ENCODE data around the gene CCL1.

Gene CCL1

GRCh38 chr17:34384271-34384670, 21.2 kb upstream of the CCL1 start:
- Histone ChIP-seq H3K27ac (ENCODE audit: low read depth in 2 of 2, low read length in 2 of 2) (no peak overlapping the region), H3K9ac (ENCODE audit: low read depth in 1 of 2, low read length in 2 of 2) (no peak overlapping the region), H3K4me3 (ENCODE audit: low read length in 2 of 2) (no peak overlapping the region), H3K9me3 (ENCODE audit: control insufficient read depth in 2 of 2, low read length in 2 of 2) (no peaks in the 10 kb centered on the region), H3K4me1 (ENCODE audit: control insufficient read depth in 2 of 2, insufficient read depth in 2 of 2, low read length in 2 of 2) (peaks cover 0 to 8% of the 10 kb centered on the region in 2 donors), H3K27me3 (ENCODE audit: control insufficient read depth in 2 of 2, insufficient read depth in 2 of 2, low read length in 2 of 2) (no peaks in the 10 kb centered on the region), H3K36me3 (ENCODE audit: control insufficient read depth in 2 of 2, insufficient read depth in 2 of 2, low read length in 2 of 2) (no peaks in the 10 kb centered on the region)

- Histone ChIP-seq H3K4me3 (ENCODE audit: low read length in 2 of 2) (no peak overlapping the region), H3K4me1 (ENCODE audit: control insufficient read depth in 2 of 2, insufficient read depth in 2 of 2, low read length in 2 of 2) (peaks cover 0 to 12% of the 10 kb centered on the region in 2 donors), H3K9ac (ENCODE audit: low read depth in 1 of 2, low read length in 2 of 2) (no peak overlapping the region), H3K27ac (ENCODE audit: low read depth in 2 of 2, low read length in 2 of 2) (no peak overlapping the region), H3K36me3 (ENCODE audit: control insufficient read depth in 2 of 2, insufficient read depth in 2 of 2, low read length in 2 of 2) (no peaks in the 10 kb centered on the region), H3K9me3 (ENCODE audit: control insufficient read depth in 2 of 2, low read length in 2 of 2) (no peaks in the 10 kb centered on the region), H3K27me3 (ENCODE audit: control insufficient read depth in 2 of 2, insufficient read depth in 2 of 2, low read length in 2 of 2) (no peaks in the 10 kb centered on the region)
Observed at GRCh38 chr17:34383216-34383615, 20.2 kb upstream of the CCL1 start.

GRCh38 chr17:34382621-34383124, 19.6 kb upstream of the CCL1 start:
- H3K27ac ChIP-seq (ENCODE audit: low read depth in 2 of 2, low read length in 2 of 2) = peak overlapping the region in 1 of 2 donors; percentile 16
- no peak overlapping the region for H3K9ac ChIP-seq (ENCODE audit: low read depth in 1 of 2, low read length in 2 of 2)
- H3K4me3 ChIP-seq (ENCODE audit: low read length in 2 of 2) = no peak overlapping the region
- peaks cover 0 to 11% of the 10 kb centered on the region in 2 donors for H3K4me1 ChIP-seq (ENCODE audit: control insufficient read depth in 2 of 2, insufficient read depth in 2 of 2, low read length in 2 of 2)
- H3K27me3 ChIP-seq (ENCODE audit: control insufficient read depth in 2 of 2, insufficient read depth in 2 of 2, low read length in 2 of 2) = no peaks in the 10 kb centered on the region
- H3K9me3 ChIP-seq (ENCODE audit: control insufficient read depth in 2 of 2, low read length in 2 of 2) = no peaks in the 10 kb centered on the region
- H3K36me3 ChIP-seq (ENCODE audit: control insufficient read depth in 2 of 2, insufficient read depth in 2 of 2, low read length in 2 of 2) = no peaks in the 10 kb centered on the region

- H3K4me3 ChIP-seq (ENCODE audit: low read length in 2 of 2) = no peak overlapping the region
- H3K9me3 ChIP-seq (ENCODE audit: control insufficient read depth in 2 of 2, low read length in 2 of 2) = no peaks in the 10 kb centered on the region
- no peak overlapping the region for H3K27ac ChIP-seq (ENCODE audit: low read depth in 2 of 2, low read length in 2 of 2)
- no peak overlapping the region for H3K9ac ChIP-seq (ENCODE audit: low read depth in 1 of 2, low read length in 2 of 2)
- no peaks in the 10 kb centered on the region for H3K27me3 ChIP-seq (ENCODE audit: control insufficient read depth in 2 of 2, insufficient read depth in 2 of 2, low read length in 2 of 2)
- H3K4me1 ChIP-seq (ENCODE audit: control insufficient read depth in 2 of 2, insufficient read depth in 2 of 2, low read length in 2 of 2) = peaks cover 0 to 6% of the 10 kb centered on the region in 2 donors
- no peaks in the 10 kb centered on the region for H3K36me3 ChIP-seq (ENCODE audit: control insufficient read depth in 2 of 2, insufficient read depth in 2 of 2, low read length in 2 of 2)
Observed at GRCh38 chr17:34379868-34380267, 16.8 kb upstream of the CCL1 start.

- no peaks in the 10 kb centered on the region for H3K36me3 ChIP-seq (ENCODE audit: control insufficient read depth in 2 of 2, insufficient read depth in 2 of 2, low read length in 2 of 2)
- no peak overlapping the region for H3K9ac ChIP-seq (ENCODE audit: low read depth in 1 of 2, low read length in 2 of 2)
- no peaks in the 10 kb centered on the region for H3K27me3 ChIP-seq (ENCODE audit: control insufficient read depth in 2 of 2, insufficient read depth in 2 of 2, low read length in 2 of 2)
- peaks cover 0 to 6% of the 10 kb centered on the region in 2 donors for H3K4me1 ChIP-seq (ENCODE audit: control insufficient read depth in 2 of 2, insufficient read depth in 2 of 2, low read length in 2 of 2)
- H3K4me3 ChIP-seq (ENCODE audit: low read length in 2 of 2) = peak overlapping the region in 1 of 2 donors; percentile 52
- no peaks in the 10 kb centered on the region for H3K9me3 ChIP-seq (ENCODE audit: control insufficient read depth in 2 of 2, low read length in 2 of 2)
- H3K27ac ChIP-seq (ENCODE audit: low read depth in 2 of 2, low read length in 2 of 2) = peak overlapping the region in 1 of 2 donors; percentile 35
Observed at GRCh38 chr17:34378664-34379101, 15.7 kb upstream of the CCL1 start.

GRCh38 chr17:34377078-34377823, 14.2 kb upstream of the CCL1 start:
- no peak overlapping the region for H3K9ac ChIP-seq (ENCODE audit: low read depth in 1 of 2, low read length in 2 of 2)
- peak overlapping the region in 1 of 2 donors; percentile 17 for H3K27ac ChIP-seq (ENCODE audit: low read depth in 2 of 2, low read length in 2 of 2)
- no peaks in the 10 kb centered on the region for H3K27me3 ChIP-seq (ENCODE audit: control insufficient read depth in 2 of 2, insufficient read depth in 2 of 2, low read length in 2 of 2)
- H3K9me3 ChIP-seq (ENCODE audit: control insufficient read depth in 2 of 2, low read length in 2 of 2) = no peaks in the 10 kb centered on the region
- H3K36me3 ChIP-seq (ENCODE audit: control insufficient read depth in 2 of 2, insufficient read depth in 2 of 2, low read length in 2 of 2) = no peaks in the 10 kb centered on the region
- H3K4me3 ChIP-seq (ENCODE audit: low read length in 2 of 2) = no peak overlapping the region
- peaks cover 0 to 6% of the 10 kb centered on the region in 2 donors for H3K4me1 ChIP-seq (ENCODE audit: control insufficient read depth in 2 of 2, insufficient read depth in 2 of 2, low read length in 2 of 2)

GRCh38 chr17:34375426-34375997, 12.5 kb upstream of the CCL1 start:
- Histone ChIP-seq H3K9me3 (ENCODE audit: control insufficient read depth in 2 of 2, low read length in 2 of 2) (no peaks in the 10 kb centered on the region), H3K9ac (ENCODE audit: low read depth in 1 of 2, low read length in 2 of 2) (no peak overlapping the region), H3K36me3 (ENCODE audit: control insufficient read depth in 2 of 2, insufficient read depth in 2 of 2, low read length in 2 of 2) (no peaks in the 10 kb centered on the region), H3K4me1 (ENCODE audit: control insufficient read depth in 2 of 2, insufficient read depth in 2 of 2, low read length in 2 of 2) (peaks cover 0 to 6% of the 10 kb centered on the region in 2 donors), H3K27ac (ENCODE audit: low read depth in 2 of 2, low read length in 2 of 2) (no peak overlapping the region), H3K27me3 (ENCODE audit: control insufficient read depth in 2 of 2, insufficient read depth in 2 of 2, low read length in 2 of 2) (no peaks in the 10 kb centered on the region), H3K4me3 (ENCODE audit: low read length in 2 of 2) (no peak overlapping the region)

GRCh38 chr17:34374457-34374856, 11.4 kb upstream of the CCL1 start:
- no peak overlapping the region for H3K4me3 ChIP-seq (ENCODE audit: low read length in 2 of 2)
- no peaks in the 10 kb centered on the region for H3K9me3 ChIP-seq (ENCODE audit: control insufficient read depth in 2 of 2, low read length in 2 of 2)
- no peaks in the 10 kb centered on the region for H3K36me3 ChIP-seq (ENCODE audit: control insufficient read depth in 2 of 2, insufficient read depth in 2 of 2, low read length in 2 of 2)
- no peak overlapping the region for H3K9ac ChIP-seq (ENCODE audit: low read depth in 1 of 2, low read length in 2 of 2)
- no peaks in the 10 kb centered on the region for H3K27me3 ChIP-seq (ENCODE audit: control insufficient read depth in 2 of 2, insufficient read depth in 2 of 2, low read length in 2 of 2)
- peaks cover 0 to 6% of the 10 kb centered on the region in 2 donors for H3K4me1 ChIP-seq (ENCODE audit: control insufficient read depth in 2 of 2, insufficient read depth in 2 of 2, low read length in 2 of 2)
- H3K27ac ChIP-seq (ENCODE audit: low read depth in 2 of 2, low read length in 2 of 2) = no peak overlapping the region

- H3K9ac ChIP-seq (ENCODE audit: low read depth in 1 of 2, low read length in 2 of 2) = no peak overlapping the region
- no peaks in the 10 kb centered on the region for H3K36me3 ChIP-seq (ENCODE audit: control insufficient read depth in 2 of 2, insufficient read depth in 2 of 2, low read length in 2 of 2)
- H3K9me3 ChIP-seq (ENCODE audit: control insufficient read depth in 2 of 2, low read length in 2 of 2) = no peaks in the 10 kb centered on the region
- H3K4me1 ChIP-seq (ENCODE audit: control insufficient read depth in 2 of 2, insufficient read depth in 2 of 2, low read length in 2 of 2) = no peaks in the 10 kb centered on the region
- no peaks in the 10 kb centered on the region for H3K27me3 ChIP-seq (ENCODE audit: control insufficient read depth in 2 of 2, insufficient read depth in 2 of 2, low read length in 2 of 2)
- no peak overlapping the region for H3K4me3 ChIP-seq (ENCODE audit: low read length in 2 of 2)
- H3K27ac ChIP-seq (ENCODE audit: low read depth in 2 of 2, low read length in 2 of 2) = peak overlapping the region in 1 of 2 donors; percentile 43
Observed at GRCh38 chr17:34371405-34372100, 8.5 kb upstream of the CCL1 start.

GRCh38 chr17:34370997-34371395, 8.0 kb upstream of the CCL1 start:
- H3K27ac ChIP-seq (ENCODE audit: low read depth in 2 of 2, low read length in 2 of 2) = peak overlapping the region in 1 of 2 donors; percentile 53
- peaks cover 0 to 2% of the 10 kb centered on the region in 2 donors for H3K27me3 ChIP-seq (ENCODE audit: control insufficient read depth in 2 of 2, insufficient read depth in 2 of 2, low read length in 2 of 2)
- H3K9ac ChIP-seq (ENCODE audit: low read depth in 1 of 2, low read length in 2 of 2) = no peak overlapping the region
- no peaks in the 10 kb centered on the region for H3K4me1 ChIP-seq (ENCODE audit: control insufficient read depth in 2 of 2, insufficient read depth in 2 of 2, low read length in 2 of 2)
- H3K36me3 ChIP-seq (ENCODE audit: control insufficient read depth in 2 of 2, insufficient read depth in 2 of 2, low read length in 2 of 2) = no peaks in the 10 kb centered on the region
- H3K9me3 ChIP-seq (ENCODE audit: control insufficient read depth in 2 of 2, low read length in 2 of 2) = no peaks in the 10 kb centered on the region
- no peak overlapping the region for H3K4me3 ChIP-seq (ENCODE audit: low read length in 2 of 2)
